ENCODE results near the gene FSTL5. TPM values are rescaled to one million over a fixed set of nuclear protein-coding genes. Genes with fewer than 3 reads are reported as not detected.

The FSTL5 gene
- total and polyA plus RNA-seq, 10 of the 15 experiments (the other 5 are each of a cell fraction or from before 2014, with no cell fraction given), result 0.04 to 2.4 (median 0.08) TPM; not detected in 4

- no peak for TF ChIP-seq BCLAF1 (IDR thresholded peaks at IDR 0.05)
- no peak for TF ChIP-seq NFYB (IDR thresholded peaks at IDR 0.05; ENCODE audit: insufficient read depth, low read depth, low read length)
- no peak for TF ChIP-seq JUND (IDR thresholded peaks at IDR 0.05; ENCODE audit: low read depth, low read length)
Measured at GRCh38 chr4:161881370-161881769, 282.4 kb downstream of the FSTL5 start (continued).

GRCh38 chr4:161869511-161869910, 294.3 kb downstream of the FSTL5 start:
- no TSS peak for BruUV-seq (replicated peaks)
- no peak overlapping the region for H2AFZ ChIP-seq (ENCODE audit: control insufficient read depth, low read depth, low read length)
- ATAC-seq, result peak; percentile 34; the same call in 1 of the 3 replicates
- TF ChIP-seq CTCF (IDR thresholded peaks at IDR 0.05 in 2 of 3, conservative IDR thresholded peaks at IDR 0.05 in 1 of 3; ENCODE audit: control insufficient read depth in 2 of 3, extremely low read depth in 1 of 3, insufficient read depth in 1 of 3, low read depth in 3 of 3, low read length in 3 of 3), result no peak
- TF ChIP-seq RFX5 (IDR thresholded peaks at IDR 0.05; ENCODE audit: low read depth, low read length), result no peak
- no peak for TF ChIP-seq MTA3 (IDR thresholded peaks at IDR 0.05; ENCODE audit: borderline replicate concordance, low read length)
- TF ChIP-seq CEBPB (IDR thresholded peaks at IDR 0.05; ENCODE audit: borderline replicate concordance in 1 of 2, low read depth in 2 of 2, low read length in 2 of 2), result no peak
- no peak for TF ChIP-seq ZNF384 (IDR thresholded peaks at IDR 0.05; ENCODE audit: borderline replicate concordance, low read depth, low read length)
- TF ChIP-seq LARP7 (IDR thresholded peaks at IDR 0.05), result no peak
- TF ChIP-seq ZBTB4 (CRISPR knock-in tag; IDR thresholded peaks at IDR 0.05), result no peak
- TF ChIP-seq SREBF2 (IDR thresholded peaks at IDR 0.05; ENCODE audit: low read length), result no peak
- TF ChIP-seq MYB (IDR thresholded peaks at IDR 0.05; ENCODE audit: borderline replicate concordance, low read depth, low read length), result no peak
- no peak for TF ChIP-seq IKZF2 (IDR thresholded peaks at IDR 0.05)
- no peak for TF ChIP-seq YBX1 (IDR thresholded peaks at IDR 0.05)
- TF ChIP-seq NR2C2 (IDR thresholded peaks at IDR 0.05; ENCODE audit: borderline replicate concordance, control insufficient read depth, insufficient read length, low read depth), result no peak
- no peak for TF ChIP-seq KLF5 (IDR thresholded peaks at IDR 0.05; ENCODE audit: partially characterized antibody)

More at GRCh38 chr4:161869511-161869910, 294.3 kb downstream of the FSTL5 start:
- Histone ChIP-seq H3K27ac (ENCODE audit: control insufficient read depth, insufficient read depth) (no peak overlapping the region), H3K9me3 (replicated peaks; ENCODE audit: control insufficient read depth, insufficient read depth, low read length) (no peaks in the 10 kb centered on the region), H3K9ac (ENCODE audit: control insufficient read depth, insufficient read depth, low read length) (no peak overlapping the region), H3K4me1 (ENCODE audit: control insufficient read depth, insufficient read depth, low read length) (no peaks in the 10 kb centered on the region), H3K27me3 (replicated peaks in 1 of 2; ENCODE audit: control insufficient read depth in 2 of 2, insufficient read depth in 2 of 2, low read length in 1 of 2) (no peaks in the 10 kb centered on the region), H3K36me3 (ENCODE audit: control insufficient read depth in 2 of 2, insufficient read depth in 2 of 2, low read length in 1 of 2) (no peaks in the 10 kb centered on the region), H3K4me3 (no peak overlapping the region), H3K4me2 (ENCODE audit: control insufficient read depth, insufficient read depth) (no peak overlapping the region), H3K79me2 (ENCODE audit: control insufficient read depth, insufficient read depth, low read length) (no peaks in the 10 kb centered on the region), H4K20me1 (ENCODE audit: control insufficient read depth, insufficient read depth) (no peaks in the 10 kb centered on the region)
- FAIRE-seq, result no peak
- intact Hi-C loops (cut with micrococcal nuclease; ENCODE audit: unreplicated experiment), result no loop called here
- no peak for DNase-seq (ENCODE audit: low read depth, low spot score)
- RAD21 ChIA-PET (ENCODE audit: unreplicated experiment), result no interaction called here
- in situ Hi-C loops (cut with MboI), result no loop called here
- POLR2A ChIA-PET, result no interaction called here
- CTCF ChIA-PET, result interaction anchor here (0.6 kb wide), 1 partner anchor 600 kb away, joined by 3 read pairs; no protein-coding TSS in a partner anchor
- WGBS (ENCODE audit: insufficient coverage, insufficient replicate concordance, low lambda C conversion rate, missing lambda C conversion rate), result 0% methylated on average over 2 of the region's 2 CpGs
- SMC1A ChIA-PET (ENCODE audit: uncharacterized antibody, unreplicated experiment), result no interaction called here

Measured in GM12878 (cell line).